K562 (cell line): ENCODE results near the gene POLD1.

Source experiments
- ARID2 ChIP-seq: fragments of 450-650 bp; IDR thresholded peaks from 2 replicates; pipeline ENCODE4 v1.6.1; 2017; ENCODE audit warnings: antibody characterized with exemption, mild to moderate bottlenecking
- CTCF ChIP-seq, 3 experiments: IDR thresholded peaks in 2 of 3; conservative IDR thresholded peaks in 1 of 3; 2 replicates each; pipeline ENCODE4 v1.5.1; 2011 to 2012; ENCODE audit warnings: low read length in 3 of 3, mild to moderate bottlenecking in 3 of 3, control low read depth in 2 of 3, improper control_type of control experiment in 1 of 3, inconsistent platforms in 1 of 3, low read depth in 1 of 3, mixed read lengths in 1 of 3, moderate library complexity in 1 of 3; ENCODE audit not compliant: insufficient read depth in 2 of 3
- HDAC8 ChIP-seq: fragments of 450-650 bp; IDR thresholded peaks from 2 replicates; pipeline ENCODE4 v1.6.1; 2016; ENCODE audit warnings: mild to moderate bottlenecking, missing genetic modification characterization, moderate library complexity, missing compliant biosample characterization
- NR3C1 ChIP-seq: sonication (generic); formaldehyde crosslinking; IDR thresholded peaks from 2 replicates; pipeline ENCODE4 v1.8.1; 2022; ENCODE audit warnings: missing genetic modification reagents
- POLR2A ChIP-seq: fragments of 450-650 bp; conservative IDR thresholded peaks from 2 replicates; pipeline ENCODE4 v1.6.1; 2016
- POLR2AphosphoS5 ChIP-seq: IDR thresholded peaks from 2 replicates; pipeline ENCODE4 v1.6.1; 2011; ENCODE audit warnings: mild to moderate bottlenecking, low read depth, low read length, moderate library complexity; ENCODE audit not compliant: control insufficient read depth, insufficient read depth
- STAG1 ChIP-seq: sonication (generic); formaldehyde crosslinking; IDR thresholded peaks from 2 replicates; pipeline ENCODE4 v1.5.0; 2020; ENCODE audit warnings: missing genetic modification reagents, borderline replicate concordance
- TF ChIP-seq, protein P1 (sequence below): fragments of 450-650 bp; IDR thresholded peaks from 2 replicates; pipeline ENCODE4 v1.6.1; 2016; ENCODE audit warnings: antibody characterized with exemption
- TF ChIP-seq, protein P2 (sequence below): fragments of 450-650 bp; IDR thresholded peaks from 2 replicates; pipeline ENCODE4 v1.6.1; 2016; ENCODE audit warnings: mild to moderate bottlenecking

- TF ChIP-seq HDAC8 (tag) (no peak), POLR2AphosphoS5 (peak; percentile 45; the same call in 1 of the 2 replicates), POLR2A (peak; percentile 3), ARID2 (0 out of 2 replicates have a peak, but pooled peaks have one; percentile 24), NR3C1 (CRISPR knock-in tag) (no peak), CTCF (IDR thresholded peaks at IDR 0.05 in 2 of 3, conservative IDR thresholded peaks at IDR 0.05 in 1 of 3; ENCODE audit: insufficient read depth in 2 of 3, low read depth in 1 of 3, low read length in 3 of 3) (peak; percentile 89 to 91 (median 90)), STAG1 (CRISPR knock-in tag) (peak; percentile 80; the same call in 1 of the 2 replicates)
- TF ChIP-seq, protein P1, sequence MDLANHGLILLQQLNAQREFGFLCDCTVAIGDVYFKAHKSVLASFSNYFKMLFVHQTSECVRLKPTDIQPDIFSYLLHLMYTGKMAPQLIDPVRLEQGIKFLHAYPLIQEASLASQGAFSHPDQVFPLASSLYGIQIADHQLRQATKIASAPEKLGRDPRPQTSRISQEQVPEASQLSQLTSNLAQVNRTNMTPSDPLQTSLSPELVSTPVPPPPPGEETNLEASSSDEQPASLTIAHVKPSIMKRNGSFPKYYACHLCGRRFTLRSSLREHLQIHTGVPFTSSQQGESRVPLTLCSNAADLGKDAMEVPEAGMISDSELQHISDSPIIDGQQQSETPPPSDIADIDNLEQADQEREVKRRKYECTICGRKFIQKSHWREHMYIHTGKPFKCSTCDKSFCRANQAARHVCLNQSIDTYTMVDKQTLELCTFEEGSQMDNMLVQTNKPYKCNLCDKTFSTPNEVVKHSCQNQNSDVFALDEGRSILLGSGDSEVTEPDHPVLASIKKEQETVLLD, result 0 out of 2 replicates have a peak, but pooled peaks have one; percentile 29
- TF ChIP-seq, protein P2, sequence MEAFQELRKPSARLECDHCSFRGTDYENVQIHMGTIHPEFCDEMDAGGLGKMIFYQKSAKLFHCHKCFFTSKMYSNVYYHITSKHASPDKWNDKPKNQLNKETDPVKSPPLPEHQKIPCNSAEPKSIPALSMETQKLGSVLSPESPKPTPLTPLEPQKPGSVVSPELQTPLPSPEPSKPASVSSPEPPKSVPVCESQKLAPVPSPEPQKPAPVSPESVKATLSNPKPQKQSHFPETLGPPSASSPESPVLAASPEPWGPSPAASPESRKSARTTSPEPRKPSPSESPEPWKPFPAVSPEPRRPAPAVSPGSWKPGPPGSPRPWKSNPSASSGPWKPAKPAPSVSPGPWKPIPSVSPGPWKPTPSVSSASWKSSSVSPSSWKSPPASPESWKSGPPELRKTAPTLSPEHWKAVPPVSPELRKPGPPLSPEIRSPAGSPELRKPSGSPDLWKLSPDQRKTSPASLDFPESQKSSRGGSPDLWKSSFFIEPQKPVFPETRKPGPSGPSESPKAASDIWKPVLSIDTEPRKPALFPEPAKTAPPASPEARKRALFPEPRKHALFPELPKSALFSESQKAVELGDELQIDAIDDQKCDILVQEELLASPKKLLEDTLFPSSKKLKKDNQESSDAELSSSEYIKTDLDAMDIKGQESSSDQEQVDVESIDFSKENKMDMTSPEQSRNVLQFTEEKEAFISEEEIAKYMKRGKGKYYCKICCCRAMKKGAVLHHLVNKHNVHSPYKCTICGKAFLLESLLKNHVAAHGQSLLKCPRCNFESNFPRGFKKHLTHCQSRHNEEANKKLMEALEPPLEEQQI, result no peak
Observed at GRCh38 chr19:50357178-50358100, 26.7 kb upstream of the POLD1 start.
